ENCODE measurements around the gene MGAT3.

The MGAT3 gene

DNA sequence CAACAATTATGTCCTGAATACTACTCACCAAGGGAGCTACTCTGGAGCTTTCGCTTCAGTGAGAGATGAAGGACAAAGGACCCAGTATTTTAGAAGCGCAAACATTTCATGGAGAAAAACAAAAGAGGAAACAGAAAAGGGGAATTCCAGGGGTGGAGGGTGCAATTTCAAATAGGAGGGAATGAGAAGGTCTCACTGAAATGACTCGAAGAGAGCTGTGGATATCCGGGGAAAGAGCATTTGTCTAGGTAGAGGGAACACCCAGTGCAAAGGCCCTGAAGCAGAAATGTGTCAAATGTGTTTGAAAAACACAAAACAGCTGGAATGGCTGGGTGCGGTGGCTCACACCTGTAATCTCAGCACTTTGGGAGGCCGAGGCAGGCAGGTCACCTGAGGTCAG is 73.3 kb downstream of the MGAT3 start:
- DNase-seq (ENCODE audit: low read depth): no peak

GRCh38 chr22:39530692-39531331 is 74.0 kb downstream of the MGAT3 start:
- peak; percentile 46 for DNase-seq (ENCODE audit: low read depth)

- peak; percentile 100 for DNase-seq (ENCODE audit: low read depth)
Observed at GRCh38 chr22:39532215-39533073, 75.6 kb downstream of the MGAT3 start, which contains the start of gene RPS19BP1. RPS19BP1 (minus strand) TSS chr22:39532748; CDS start chr22:39532738, 10 bp downstream.

GRCh38 chr22:39534092-39534506 is 77.3 kb downstream of the MGAT3 start:
- no peak for DNase-seq (ENCODE audit: low read depth)

GRCh38 chr22:39534591-39535356 is 78.0 kb downstream of the MGAT3 start:
- DNase-seq (ENCODE audit: low read depth): peak; percentile 74

- DNase-seq (ENCODE audit: low read depth): no peak
Observed at GRCh38 chr22:39535357-39535725, 78.5 kb downstream of the MGAT3 start.

DNA sequence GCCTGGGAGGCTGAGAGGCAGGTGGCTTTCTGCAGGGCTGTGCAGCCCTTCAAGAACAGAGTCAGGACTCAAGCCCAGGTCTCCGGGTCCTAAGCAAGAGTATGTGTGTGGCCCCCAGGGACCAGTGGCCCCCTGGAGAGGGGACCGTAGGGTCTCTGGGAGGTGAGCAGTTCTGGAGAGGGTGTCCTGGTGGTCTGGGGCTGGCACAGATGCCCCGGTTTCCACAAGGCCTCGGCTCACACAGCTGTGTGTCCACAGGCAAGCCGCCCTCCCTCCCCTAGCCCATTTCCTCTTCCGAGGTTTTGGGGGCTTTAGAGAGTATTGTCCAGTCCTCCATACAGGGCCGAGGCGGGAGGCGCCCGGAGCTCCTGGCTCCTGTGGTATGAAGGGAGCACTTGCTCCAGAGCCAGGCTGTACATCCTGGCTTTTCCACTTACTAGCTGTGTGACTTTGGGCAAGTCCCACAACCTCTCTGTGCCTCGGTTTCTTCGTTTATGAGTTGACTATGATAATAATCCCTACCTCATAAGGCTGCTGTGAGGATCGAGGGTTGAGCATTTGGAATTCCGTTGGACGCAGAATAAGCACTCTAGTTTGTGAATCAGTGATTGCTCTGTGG is 79.1 kb downstream of the MGAT3 start:
- no peak for DNase-seq (ENCODE audit: low read depth)

DNA sequence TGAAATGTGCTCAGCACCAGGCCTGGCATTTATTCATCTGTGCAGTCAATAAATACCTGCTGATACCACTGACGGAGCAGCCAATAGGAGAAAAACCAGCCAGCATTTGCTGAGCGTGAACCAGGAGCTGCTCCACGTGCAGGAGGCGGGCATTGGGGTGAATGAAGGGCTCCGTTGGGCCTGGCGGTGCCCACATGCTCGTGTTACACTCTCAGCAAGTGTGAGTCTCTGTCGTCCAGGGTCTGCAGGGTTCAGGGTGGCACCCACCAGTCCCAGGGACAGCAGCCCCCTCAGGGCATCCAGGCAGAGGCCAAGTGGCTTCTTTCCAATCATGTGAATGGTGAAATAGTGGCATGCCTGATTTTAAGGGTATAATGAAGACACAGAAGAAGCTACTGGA is 79.9 kb downstream of the MGAT3 start:
- DNase-seq (ENCODE audit: low read depth): no peak

GRCh38 chr22:39537975-39538374 is 81.2 kb downstream of the MGAT3 start:
- no peak for DNase-seq (ENCODE audit: low read depth)
